HG02678 (cell line): Measurements from ENCODE around the gene TMEM219.
"Not testable (repeated sequence)": the region's sequence is repeated elsewhere in the genome, so short reads cannot be mapped to it uniquely, and the experiment has no call there.

Experiments used
- ATAC-seq: cut with Tn5 transposase; IDR thresholded peaks from one replicate; pipeline ENCODE4 v1.9.1; 2021; ENCODE audit warnings: mild to moderate bottlenecking, moderate library complexity; ENCODE audit not compliant: unreplicated experiment

The TMEM219 gene

DNA sequence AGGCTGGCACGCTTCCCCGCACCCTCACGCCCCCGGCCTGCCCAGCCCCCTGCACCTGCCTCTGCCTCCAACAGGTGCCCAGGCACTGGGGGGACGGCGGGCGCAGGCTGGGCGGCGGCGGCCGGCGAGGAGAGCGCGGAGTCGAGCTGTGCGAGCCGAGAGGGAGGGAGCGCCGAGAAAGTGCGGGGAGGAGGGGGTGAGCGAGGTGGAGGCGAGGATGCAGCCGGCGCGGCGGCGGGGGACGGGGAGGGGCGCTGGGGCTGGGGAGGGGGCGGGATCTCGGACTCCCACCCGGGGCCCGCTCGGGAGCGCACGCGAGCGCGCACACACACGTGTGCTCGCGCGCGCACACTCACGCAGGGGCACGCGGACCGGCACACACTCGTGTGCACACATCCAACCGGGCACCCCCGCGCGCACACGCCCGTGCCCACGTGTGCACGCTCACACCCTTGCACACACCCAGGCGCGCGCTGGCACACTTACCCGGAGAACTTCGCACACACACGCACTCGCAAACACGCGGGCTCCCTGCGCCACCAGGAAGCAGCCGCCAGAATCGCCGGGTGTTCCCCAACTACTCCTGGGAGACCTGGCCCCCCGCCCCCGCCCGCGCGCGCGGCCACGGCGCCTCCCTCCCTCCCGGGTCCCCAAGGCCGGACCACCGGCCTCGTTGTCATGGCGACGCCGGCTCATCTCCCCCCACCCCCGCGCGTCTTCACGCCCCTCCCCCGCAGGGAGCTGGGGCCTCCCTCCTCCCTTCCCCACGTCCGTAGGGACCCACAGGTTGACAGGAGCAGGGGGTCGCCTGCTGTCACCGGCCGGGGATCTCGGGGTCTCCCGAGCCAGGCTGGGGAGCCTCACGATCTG is 49.2 kb downstream of the TMEM219 start, which contains the start of gene DOC2A:
Gene DOC2A, minus strand, starts transcription at position 184 of the 870 bp plus-strand sequence. CDS start 805 bp downstream, outside the sequence.
- no peak for ATAC-seq

DNA sequence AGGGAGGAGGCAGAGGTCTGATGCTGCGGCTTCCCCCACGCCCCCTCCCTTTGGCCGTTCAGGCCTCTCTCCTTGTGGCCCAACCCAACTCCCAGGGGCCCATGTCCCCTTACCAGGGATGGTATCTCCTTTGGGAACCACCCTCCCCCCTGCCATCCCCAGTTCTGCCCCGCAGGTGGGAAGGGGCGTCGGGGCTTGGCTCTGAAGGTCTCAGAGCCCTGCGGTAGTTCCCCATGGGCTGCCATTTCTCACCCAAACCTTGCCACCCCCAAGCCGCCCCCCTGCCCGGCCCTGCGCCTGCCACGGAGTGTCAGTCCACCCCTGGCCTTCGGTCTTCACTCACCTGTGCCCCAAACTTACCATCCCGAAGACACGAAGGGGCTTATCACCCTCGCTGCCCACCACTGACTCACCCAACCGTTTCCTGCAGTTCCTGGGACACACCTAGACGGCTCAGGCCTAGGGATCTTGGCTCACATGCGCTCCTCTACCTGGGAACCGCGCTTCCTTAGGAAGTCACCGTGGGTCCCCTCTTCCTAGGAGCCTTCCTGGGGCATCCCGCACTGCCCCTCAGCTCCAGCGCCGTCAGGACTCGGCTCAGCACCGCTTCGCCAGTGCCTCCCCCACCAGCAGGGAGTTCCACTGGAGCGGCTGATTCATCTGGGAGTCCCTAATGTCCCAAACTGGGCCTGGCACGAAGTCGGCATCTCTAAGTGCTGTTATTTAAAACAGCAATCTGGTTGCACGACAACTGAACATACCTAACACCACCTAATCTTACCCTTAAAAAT is 50.0 kb downstream of the TMEM219 start:
- no peak for ATAC-seq

DNA sequence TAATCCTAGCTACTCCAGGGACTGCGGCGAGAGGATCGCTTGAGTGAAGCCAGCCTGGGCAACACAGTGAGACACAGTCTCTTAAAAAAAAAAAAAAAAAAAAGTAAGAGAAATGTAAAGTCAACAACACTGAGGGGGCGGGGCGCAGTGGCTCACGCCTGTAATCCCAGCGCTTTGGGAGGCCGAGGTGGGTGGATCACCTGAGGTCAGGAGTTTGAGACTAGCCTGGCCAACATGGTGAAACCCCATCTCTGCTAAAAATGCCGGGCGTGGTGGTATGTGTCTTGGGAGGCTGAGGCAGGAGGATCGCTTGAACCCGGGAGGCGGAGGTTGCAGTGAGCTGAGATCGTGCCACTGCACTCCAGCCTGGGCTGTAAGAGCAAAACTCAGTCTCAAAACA is 50.7 kb downstream of the TMEM219 start:
- ATAC-seq = not testable (repeated sequence)

DNA sequence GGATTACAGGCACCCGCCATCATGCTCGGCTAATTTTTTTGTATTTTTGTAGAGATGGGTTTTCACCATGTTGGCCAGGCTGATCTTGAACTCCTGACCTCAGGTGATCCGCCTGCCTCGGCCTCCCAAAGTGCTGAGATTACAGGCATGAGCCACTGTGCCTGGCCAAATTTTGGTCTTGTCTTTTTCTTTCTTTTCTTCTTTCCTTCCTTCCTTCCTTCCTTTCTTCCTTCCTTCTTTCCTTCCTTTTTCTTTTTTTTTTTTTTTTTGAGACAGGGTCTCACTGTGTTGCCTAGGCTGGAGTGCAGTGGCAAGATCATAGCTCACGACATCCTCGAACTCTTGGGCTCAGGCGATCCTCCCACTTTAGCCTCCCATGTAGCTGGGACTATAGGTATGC is 53.6 kb downstream of the TMEM219 start:
- ATAC-seq = not testable (repeated sequence)

DNA sequence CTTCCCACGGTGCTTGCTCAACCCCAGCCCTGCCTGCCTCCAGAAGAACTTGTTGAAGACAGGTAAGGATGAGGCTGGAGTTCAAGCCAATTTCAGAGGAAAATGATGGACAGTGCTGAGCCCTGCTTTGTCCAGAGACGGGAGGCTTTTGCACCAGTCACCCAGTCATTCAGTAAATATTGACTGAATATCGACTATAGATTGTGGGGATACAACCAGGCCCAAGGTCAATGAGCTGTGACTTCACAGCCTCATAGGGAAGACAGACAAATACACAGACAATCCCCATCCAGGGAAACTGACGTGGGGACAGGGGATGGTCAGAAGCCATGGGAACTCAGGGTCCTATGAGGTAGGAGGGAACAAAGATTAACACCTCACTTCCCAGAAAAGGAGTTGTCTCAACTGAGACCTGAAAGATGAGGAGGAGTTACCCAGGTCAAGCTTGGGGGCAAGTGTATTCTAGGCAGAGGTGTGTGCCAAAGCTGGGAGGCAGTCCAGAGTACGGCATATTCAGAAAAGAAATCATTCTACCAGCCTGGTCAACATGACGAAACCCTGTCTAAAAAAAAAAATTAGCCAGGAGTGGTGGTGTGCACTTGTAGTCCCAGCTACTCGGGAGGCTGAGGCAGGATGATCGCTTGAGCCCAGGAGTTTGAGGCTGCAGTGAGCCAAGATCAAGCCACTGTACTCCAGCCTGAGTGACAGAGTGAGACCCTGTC is 54.8 kb downstream of the TMEM219 start:
- no peak for ATAC-seq

DNA sequence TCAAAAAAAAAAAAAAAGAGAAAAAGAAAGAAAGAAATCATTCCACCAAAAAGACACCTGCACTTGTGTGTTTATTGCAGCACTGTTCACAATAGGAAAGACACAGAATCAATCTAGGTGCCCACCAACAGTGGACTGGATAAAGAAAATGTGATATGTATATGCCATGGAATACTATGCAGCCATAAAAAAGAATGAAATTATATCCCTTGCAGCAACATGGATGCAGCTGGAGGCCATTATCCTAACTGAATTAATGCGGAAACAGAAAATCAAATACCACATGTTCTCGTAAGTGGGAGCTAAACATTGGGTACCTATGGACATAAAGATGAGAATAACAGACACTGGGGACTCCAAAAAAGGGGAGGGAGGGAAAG is 55.4 kb downstream of the TMEM219 start:
- ATAC-seq = no peak

DNA sequence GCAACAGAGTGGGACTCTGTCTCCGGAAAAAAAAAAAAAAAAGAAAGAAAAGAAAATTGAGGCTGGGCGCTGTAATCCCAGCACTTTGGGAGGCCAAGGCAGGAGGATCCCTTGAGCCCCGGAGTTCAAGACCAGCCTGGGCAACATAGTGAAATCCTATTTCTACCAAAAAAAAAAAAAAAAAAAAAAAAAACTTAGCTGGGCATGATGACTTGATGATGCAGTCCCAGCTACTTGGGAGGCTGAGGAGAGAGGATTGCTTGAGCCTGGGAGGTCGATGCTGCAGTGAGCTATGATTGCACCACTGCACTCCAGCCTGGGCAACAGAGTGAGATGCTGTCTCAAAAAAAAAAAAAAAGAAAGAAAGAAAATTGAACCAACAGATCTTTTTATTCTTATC is 56.1 kb downstream of the TMEM219 start:
- not testable (repeated sequence) for ATAC-seq

DNA sequence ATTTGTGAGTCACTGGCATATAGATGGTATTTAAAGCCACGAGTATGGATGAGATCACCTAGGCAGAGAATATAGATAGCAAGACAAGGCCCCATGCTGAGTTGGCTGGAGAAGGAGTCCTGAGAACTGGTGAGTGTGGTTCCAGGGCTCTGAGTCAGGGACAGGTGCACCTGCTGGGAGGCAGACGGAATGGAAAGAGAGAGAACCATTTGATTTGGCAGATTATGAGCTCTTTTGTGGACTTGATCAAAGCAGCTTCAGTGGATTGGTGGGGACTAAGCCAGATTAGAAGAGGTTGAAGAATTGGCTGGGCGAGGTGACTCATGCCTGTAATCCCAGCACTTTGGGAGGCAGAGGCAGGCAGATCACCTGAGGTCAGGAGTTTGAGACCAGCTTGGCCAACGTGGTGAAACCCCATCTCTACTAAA is 56.9 kb downstream of the TMEM219 start:
- ATAC-seq = no peak
